ENCODE data around the gene MAGI2. TPM values are rescaled to one million over a fixed set of nuclear protein-coding genes. Genes with fewer than 3 reads are reported as not detected.

MAGI2 gene
- total RNA-seq, 2 experiments from 2014 or later, result 0.03 to 0.17 TPM

DNA sequence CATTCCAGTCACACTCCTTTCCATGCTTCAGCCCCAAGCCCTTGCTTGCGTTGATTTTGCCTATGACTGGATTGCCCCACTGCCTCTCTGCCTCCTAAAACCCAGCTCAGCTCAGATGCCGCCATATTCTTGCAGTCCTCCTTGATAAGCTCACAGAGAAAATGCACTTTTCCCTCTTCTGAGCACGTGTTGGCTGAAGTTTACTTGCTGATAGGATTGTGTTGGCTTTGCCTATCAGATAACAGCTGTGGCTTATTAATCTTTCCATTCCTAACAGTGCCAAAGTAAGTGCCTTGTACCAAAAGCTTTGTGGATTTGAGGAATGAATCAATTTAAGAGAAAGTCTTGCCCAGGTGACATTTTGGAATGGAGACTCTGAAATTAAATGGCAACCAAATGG, 1405.7 kb downstream of the MAGI2 start:
- no peaks in the 10 kb centered on the region for H3K4me1 ChIP-seq (ENCODE audit: insufficient read depth, low read length, poor library complexity, severe bottlenecking)
- no peak overlapping the region for H3K27ac ChIP-seq (ENCODE audit: low read depth, low read length, poor library complexity, severe bottlenecking)
- H3K4me2 ChIP-seq (ENCODE audit: low read length), result no peak overlapping the region
- BruUV-seq (replicated peaks), result no TSS peak
- no peaks in the 10 kb centered on the region for H3K79me2 ChIP-seq (ENCODE audit: insufficient read depth, low read depth, low read length)
- TF ChIP-seq, protein P1, sequence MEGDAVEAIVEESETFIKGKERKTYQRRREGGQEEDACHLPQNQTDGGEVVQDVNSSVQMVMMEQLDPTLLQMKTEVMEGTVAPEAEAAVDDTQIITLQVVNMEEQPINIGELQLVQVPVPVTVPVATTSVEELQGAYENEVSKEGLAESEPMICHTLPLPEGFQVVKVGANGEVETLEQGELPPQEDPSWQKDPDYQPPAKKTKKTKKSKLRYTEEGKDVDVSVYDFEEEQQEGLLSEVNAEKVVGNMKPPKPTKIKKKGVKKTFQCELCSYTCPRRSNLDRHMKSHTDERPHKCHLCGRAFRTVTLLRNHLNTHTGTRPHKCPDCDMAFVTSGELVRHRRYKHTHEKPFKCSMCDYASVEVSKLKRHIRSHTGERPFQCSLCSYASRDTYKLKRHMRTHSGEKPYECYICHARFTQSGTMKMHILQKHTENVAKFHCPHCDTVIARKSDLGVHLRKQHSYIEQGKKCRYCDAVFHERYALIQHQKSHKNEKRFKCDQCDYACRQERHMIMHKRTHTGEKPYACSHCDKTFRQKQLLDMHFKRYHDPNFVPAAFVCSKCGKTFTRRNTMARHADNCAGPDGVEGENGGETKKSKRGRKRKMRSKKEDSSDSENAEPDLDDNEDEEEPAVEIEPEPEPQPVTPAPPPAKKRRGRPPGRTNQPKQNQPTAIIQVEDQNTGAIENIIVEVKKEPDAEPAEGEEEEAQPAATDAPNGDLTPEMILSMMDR (conservative IDR thresholded peaks at IDR 0.05; ENCODE audit: low read length), result no peak
- TF ChIP-seq EZH2phosphoT487 (IDR thresholded peaks at IDR 0.05; ENCODE audit: borderline replicate concordance, low read depth, low read length), result no peak
- intact Hi-C loops (cut with micrococcal nuclease; ENCODE audit: unreplicated experiment), result no loop called here
- no peak for DNase-seq (ENCODE audit: low spot score)
- POLR2A ChIA-PET, result no interaction called here
- no peaks in the 10 kb centered on the region for H3K36me3 ChIP-seq (ENCODE audit: insufficient read depth, low read length)
- H3K9me2 ChIP-seq (ENCODE audit: insufficient read depth, low read length), result no peaks in the 10 kb centered on the region
- CTCF ChIA-PET (ENCODE audit: unreplicated experiment), result no interaction called here
- H3K4me3 ChIP-seq (ENCODE audit: low read depth, low read length, poor library complexity, severe bottlenecking), result no peak overlapping the region
- H4K20me1 ChIP-seq (ENCODE audit: insufficient read depth, low read length), result no peaks in the 10 kb centered on the region
- no peak overlapping the region for H2AFZ ChIP-seq (ENCODE audit: low read length)
- H3K9me3 ChIP-seq (ENCODE audit: low read length), result no peaks in the 10 kb centered on the region

DNA sequence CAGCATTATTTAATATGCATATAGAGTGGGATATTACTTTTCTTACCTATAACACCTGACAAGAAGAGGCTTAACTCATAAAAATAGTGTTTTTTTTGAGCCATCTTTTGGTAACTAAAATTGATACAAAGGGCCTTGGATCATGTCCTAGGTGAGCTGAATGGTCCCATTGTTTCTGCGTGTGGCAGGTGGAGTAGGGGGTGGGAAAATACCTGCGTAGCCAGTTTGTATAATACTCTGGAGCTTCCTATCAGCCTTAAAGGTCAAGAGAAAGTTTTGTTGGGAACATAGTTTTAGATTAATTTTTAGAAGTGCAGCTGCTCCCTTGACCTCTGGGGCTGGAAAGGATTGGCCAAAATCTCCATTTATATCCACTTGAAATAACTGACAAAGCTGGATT, 1410.3 kb downstream of the MAGI2 start:
- POLR2A ChIA-PET, result interaction anchor here (0.8 kb wide), 1 partner anchor 496 kb away, joined by 3 read pairs; no protein-coding TSS in a partner anchor
- DNase-seq (ENCODE audit: low spot score), result no peak
- Histone ChIP-seq H3K4me3 (ENCODE audit: low read depth, low read length, poor library complexity, severe bottlenecking) (no peak overlapping the region), H3K9me3 (ENCODE audit: low read length) (no peaks in the 10 kb centered on the region), H3K4me1 (ENCODE audit: insufficient read depth, low read length, poor library complexity, severe bottlenecking) (no peaks in the 10 kb centered on the region), H4K20me1 (ENCODE audit: insufficient read depth, low read length) (no peaks in the 10 kb centered on the region), H3K36me3 (ENCODE audit: insufficient read depth, low read length) (no peaks in the 10 kb centered on the region), H2AFZ (ENCODE audit: low read length) (no peak overlapping the region), H3K79me2 (ENCODE audit: insufficient read depth, low read depth, low read length) (no peaks in the 10 kb centered on the region), H3K27ac (ENCODE audit: low read depth, low read length, poor library complexity, severe bottlenecking) (no peak overlapping the region), H3K9me2 (ENCODE audit: insufficient read depth, low read length) (no peaks in the 10 kb centered on the region), H3K4me2 (ENCODE audit: low read length) (no peak overlapping the region)
- BruUV-seq (replicated peaks), result no TSS peak
- TF ChIP-seq EZH2phosphoT487 (IDR thresholded peaks at IDR 0.05; ENCODE audit: borderline replicate concordance, low read depth, low read length), result no peak
- TF ChIP-seq, protein P1 (conservative IDR thresholded peaks at IDR 0.05; ENCODE audit: low read length), result no peak
- intact Hi-C loops (cut with micrococcal nuclease; ENCODE audit: unreplicated experiment), result no loop called here
- CTCF ChIA-PET (ENCODE audit: unreplicated experiment), result no interaction called here

DNA sequence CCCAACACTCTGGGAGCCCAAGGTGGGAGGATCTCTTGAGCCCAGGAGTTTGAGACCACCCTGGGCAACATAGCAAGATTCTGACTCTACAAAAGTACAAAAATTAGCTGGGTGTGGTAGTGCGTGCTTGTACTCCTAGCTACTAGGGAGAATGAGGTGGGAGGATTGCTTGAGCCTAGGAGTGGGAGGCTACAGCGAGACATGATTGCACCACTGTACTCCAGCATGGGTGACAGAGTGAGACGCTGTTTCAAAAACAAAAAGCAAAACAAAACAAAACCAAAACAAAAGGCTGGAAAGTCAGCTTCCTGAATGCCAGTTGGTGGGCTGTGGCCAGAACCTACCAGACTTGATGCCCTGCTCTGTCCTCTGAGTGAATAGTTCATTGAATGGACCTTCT, 1412.0 kb downstream of the MAGI2 start:
- H3K9me2 ChIP-seq (ENCODE audit: insufficient read depth, low read length), result no peaks in the 10 kb centered on the region
- no peak for DNase-seq (ENCODE audit: low spot score)
- H4K20me1 ChIP-seq (ENCODE audit: insufficient read depth, low read length), result no peaks in the 10 kb centered on the region
- BruUV-seq (replicated peaks), result no TSS peak
- intact Hi-C loops (cut with micrococcal nuclease; ENCODE audit: unreplicated experiment), result loop anchor here (2.0 kb wide), 1 partner anchor 385 kb away; no protein-coding TSS in a partner anchor
- no peak overlapping the region for H2AFZ ChIP-seq (ENCODE audit: low read length)
- ChIA-PET CTCF (ENCODE audit: unreplicated experiment) (no interaction called here), POLR2A (no interaction called here)
- no peaks in the 10 kb centered on the region for H3K36me3 ChIP-seq (ENCODE audit: insufficient read depth, low read length)
- no peak overlapping the region for H3K4me2 ChIP-seq (ENCODE audit: low read length)
- no peaks in the 10 kb centered on the region for H3K4me1 ChIP-seq (ENCODE audit: insufficient read depth, low read length, poor library complexity, severe bottlenecking)
- no peak for TF ChIP-seq EZH2phosphoT487 (IDR thresholded peaks at IDR 0.05; ENCODE audit: borderline replicate concordance, low read depth, low read length)
- TF ChIP-seq, protein P1 (conservative IDR thresholded peaks at IDR 0.05; ENCODE audit: low read length), result no peak
- H3K79me2 ChIP-seq (ENCODE audit: insufficient read depth, low read depth, low read length), result no peaks in the 10 kb centered on the region
- no peaks in the 10 kb centered on the region for H3K9me3 ChIP-seq (ENCODE audit: low read length)
- no peak overlapping the region for H3K4me3 ChIP-seq (ENCODE audit: low read depth, low read length, poor library complexity, severe bottlenecking)
- H3K27ac ChIP-seq (ENCODE audit: low read depth, low read length, poor library complexity, severe bottlenecking), result no peak overlapping the region
